WTC11 (cell line): ENCODE measurements around the gene LGALS9. TPM values are rescaled to one million over a fixed set of nuclear protein-coding genes. Genes with fewer than 3 reads are reported as not detected.

ENCODE experiments used
- ATAC-seq: fragments of 200-7000 bp; cut with Tn5 transposase; 2 replicates; pipeline ENCODE4 v1.10.0; 2021; ENCODE audit warnings: mild to moderate bottlenecking, moderate library complexity
- CTCF ChIA-PET: fragments of 300-600 bp; sonication (Branson Sonifier 250); formaldehyde crosslinking; loops from one replicate; lab custom pipeline; 2021; ENCODE audit warnings: antibody characterized with exemption; lab: Charles Lee
- POLR2A ChIA-PET: fragments of 350-600 bp; sonication (Branson Sonifier 250); formaldehyde crosslinking; loops from one replicate; lab custom pipeline; 2021; ENCODE audit warnings: antibody characterized with exemption; lab: Charles Lee
- DNase-seq: peaks from one replicate; pipeline ENCODE4 v3.0.0; 2021; ENCODE audit warnings: low spot score
- H3K27ac Mint-ChIP-seq: 2 replicates; pipeline ENCODE4 v1.8.0; 2021; ENCODE audit warnings: mixed read lengths
- H3K27me3 Mint-ChIP-seq: 2 replicates; pipeline ENCODE4 v1.8.0; 2021; ENCODE audit warnings: low read depth, mild to moderate bottlenecking, moderate library complexity, mixed read lengths
- H3K36me3 Mint-ChIP-seq: 2 replicates; pipeline ENCODE4 v1.8.0; 2021; ENCODE audit warnings: mixed read lengths
- H3K4me1 Mint-ChIP-seq: 2 replicates; pipeline ENCODE4 v1.8.0; 2022; ENCODE audit warnings: mixed read lengths
- H3K4me3 Mint-ChIP-seq: 2 replicates; pipeline ENCODE4 v1.8.0; 2021; ENCODE audit warnings: mild to moderate bottlenecking, moderate library complexity, mixed read lengths
- H3K9me3 Mint-ChIP-seq: 2 replicates; pipeline ENCODE4 v1.8.0; 2021; ENCODE audit warnings: mixed read lengths
- ATF1 ChIP-seq: sonication (generic); formaldehyde crosslinking; IDR thresholded peaks from 2 replicates; pipeline ENCODE4 v1.8.1; 2023; ENCODE audit warnings: mild to moderate bottlenecking, moderate library complexity, missing genetic modification reagents
- GTF2I ChIP-seq: fragments of 250-450 bp; sonication (Bioruptor Pico); conservative IDR thresholded peaks from 2 replicates; pipeline ENCODE4 v1.4.0; 2021; ENCODE audit warnings: mild to moderate bottlenecking
- HMGA2 ChIP-seq: fragments of 250-450 bp; sonication (Bioruptor Pico); IDR thresholded peaks from 2 replicates; pipeline ENCODE4 v1.4.0; 2021; ENCODE audit warnings: mild to moderate bottlenecking, moderate library complexity
- NFYB ChIP-seq: sonication (generic); formaldehyde crosslinking; conservative IDR thresholded peaks from 2 replicates; pipeline ENCODE4 v1.8.0; 2022; ENCODE audit warnings: low read depth, missing genetic modification reagents
- OVOL2 ChIP-seq: fragments of 250-450 bp; sonication (Bioruptor Pico); IDR thresholded peaks from 2 replicates; pipeline ENCODE4 v1.9.0; 2021; ENCODE audit warnings: mild to moderate bottlenecking, borderline replicate concordance
- SP1 ChIP-seq: sonication (generic); formaldehyde crosslinking; conservative IDR thresholded peaks from 2 replicates; pipeline ENCODE4 v1.8.1; 2022; ENCODE audit warnings: missing genetic modification reagents
- ZBTB21 ChIP-seq: sonication (generic); formaldehyde crosslinking; IDR thresholded peaks from 2 replicates; pipeline ENCODE4 v1.8.1; 2023; ENCODE audit warnings: mild to moderate bottlenecking, missing genetic modification reagents, borderline replicate concordance
- total RNA-seq: library from RNA; stranded (reverse); gene quantifications from 3 replicates; pipeline ENCODE4 v1.2.3, GENCODE V29; 2021
- TF ChIP-seq, protein P1 (sequence below): sonication (generic); formaldehyde crosslinking; IDR thresholded peaks from 2 replicates; pipeline ENCODE4 v1.8.1; 2023; ENCODE audit warnings: mild to moderate bottlenecking, missing genetic modification reagents, borderline replicate concordance
- TF ChIP-seq, protein P2 (sequence below): sonication (generic); formaldehyde crosslinking; IDR thresholded peaks from 2 replicates; pipeline ENCODE4 v1.8.0; 2023; ENCODE audit warnings: missing genetic modification reagents, mild to moderate bottlenecking, borderline replicate concordance
- TF ChIP-seq, protein P3 (sequence below): fragments of 200-600 bp; IDR thresholded peaks from 2 replicates; pipeline ENCODE4 v1.8.0; 2022; ENCODE audit warnings: antibody characterized with exemption
- TF ChIP-seq, protein P4 (sequence below): sonication (generic); formaldehyde crosslinking; IDR thresholded peaks from 2 replicates; pipeline ENCODE4 v1.8.0; 2022; ENCODE audit warnings: mild to moderate bottlenecking, missing genetic modification reagents
- TF ChIP-seq, protein P5 (sequence below): sonication (generic); formaldehyde crosslinking; IDR thresholded peaks from 2 replicates; pipeline ENCODE4 v1.8.0; 2022; ENCODE audit warnings: mild to moderate bottlenecking, missing genetic modification reagents
- TF ChIP-seq, protein P6 (sequence below): fragments of 250-450 bp; sonication (Bioruptor Pico); IDR thresholded peaks from 2 replicates; pipeline ENCODE4 v1.9.0; 2021; ENCODE audit warnings: mild to moderate bottlenecking, borderline replicate concordance
- TF ChIP-seq, protein P7 (sequence below): sonication (generic); formaldehyde crosslinking; IDR thresholded peaks from 2 replicates; pipeline ENCODE4 v1.8.0; 2023; ENCODE audit warnings: mild to moderate bottlenecking, missing genetic modification reagents

Gene LGALS9
- total RNA-seq, 1 experiment from 2014 or later, result 5.7 TPM

DNA sequence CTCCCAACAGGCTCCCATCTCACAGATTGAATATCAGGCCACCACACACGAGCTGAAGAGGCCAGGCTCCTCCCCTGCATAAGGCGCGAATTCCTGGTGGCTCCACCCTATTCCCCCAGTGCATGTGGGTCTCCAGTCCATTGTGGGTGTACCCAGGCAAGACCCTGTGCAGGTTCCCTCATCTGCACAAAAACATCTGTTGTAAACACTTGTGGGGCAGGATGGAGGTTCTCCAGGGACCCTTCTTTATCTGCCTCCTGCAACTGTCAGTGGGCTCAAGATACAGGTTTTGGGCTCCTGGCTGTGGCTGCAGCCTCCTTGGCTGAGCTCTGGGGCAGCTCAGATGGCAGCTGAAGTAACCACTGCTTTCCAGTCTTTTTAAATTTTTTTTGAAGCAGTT lies 17.6 kb upstream of the LGALS9 start:
- ATAC-seq, result no peak
- Mint-ChIP-seq H3K4me3 (no peak overlapping the region), H3K36me3 (peaks cover 38% of the 10 kb centered on the region), H3K4me1 (no peaks in the 10 kb centered on the region), H3K9me3 (no peaks in the 10 kb centered on the region), H3K27me3 (no peaks in the 10 kb centered on the region), H3K27ac (no peak overlapping the region)
- POLR2A ChIA-PET, result interaction anchor here (0.6 kb wide), 1 partner anchor 595 kb away, joined by 3 read pairs; no protein-coding TSS in a partner anchor
- CTCF ChIA-PET, result interaction anchor here (1.5 kb wide), 1 partner anchor 10 kb away, joined by 7 read pairs; no protein-coding TSS in a partner anchor
- no peak for DNase-seq
- no peak for TF ChIP-seq ZBTB21 (CRISPR knock-in tag)
- TF ChIP-seq GTF2I (CRISPR knock-in tag), result no peak
- TF ChIP-seq, protein P1, sequence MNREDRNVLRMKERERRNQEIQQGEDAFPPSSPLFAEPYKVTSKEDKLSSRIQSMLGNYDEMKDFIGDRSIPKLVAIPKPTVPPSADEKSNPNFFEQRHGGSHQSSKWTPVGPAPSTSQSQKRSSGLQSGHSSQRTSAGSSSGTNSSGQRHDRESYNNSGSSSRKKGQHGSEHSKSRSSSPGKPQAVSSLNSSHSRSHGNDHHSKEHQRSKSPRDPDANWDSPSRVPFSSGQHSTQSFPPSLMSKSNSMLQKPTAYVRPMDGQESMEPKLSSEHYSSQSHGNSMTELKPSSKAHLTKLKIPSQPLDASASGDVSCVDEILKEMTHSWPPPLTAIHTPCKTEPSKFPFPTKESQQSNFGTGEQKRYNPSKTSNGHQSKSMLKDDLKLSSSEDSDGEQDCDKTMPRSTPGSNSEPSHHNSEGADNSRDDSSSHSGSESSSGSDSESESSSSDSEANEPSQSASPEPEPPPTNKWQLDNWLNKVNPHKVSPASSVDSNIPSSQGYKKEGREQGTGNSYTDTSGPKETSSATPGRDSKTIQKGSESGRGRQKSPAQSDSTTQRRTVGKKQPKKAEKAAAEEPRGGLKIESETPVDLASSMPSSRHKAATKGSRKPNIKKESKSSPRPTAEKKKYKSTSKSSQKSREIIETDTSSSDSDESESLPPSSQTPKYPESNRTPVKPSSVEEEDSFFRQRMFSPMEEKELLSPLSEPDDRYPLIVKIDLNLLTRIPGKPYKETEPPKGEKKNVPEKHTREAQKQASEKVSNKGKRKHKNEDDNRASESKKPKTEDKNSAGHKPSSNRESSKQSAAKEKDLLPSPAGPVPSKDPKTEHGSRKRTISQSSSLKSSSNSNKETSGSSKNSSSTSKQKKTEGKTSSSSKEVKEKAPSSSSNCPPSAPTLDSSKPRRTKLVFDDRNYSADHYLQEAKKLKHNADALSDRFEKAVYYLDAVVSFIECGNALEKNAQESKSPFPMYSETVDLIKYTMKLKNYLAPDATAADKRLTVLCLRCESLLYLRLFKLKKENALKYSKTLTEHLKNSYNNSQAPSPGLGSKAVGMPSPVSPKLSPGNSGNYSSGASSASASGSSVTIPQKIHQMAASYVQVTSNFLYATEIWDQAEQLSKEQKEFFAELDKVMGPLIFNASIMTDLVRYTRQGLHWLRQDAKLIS (CRISPR knock-in tag), result no peak
- TF ChIP-seq, protein P2, sequence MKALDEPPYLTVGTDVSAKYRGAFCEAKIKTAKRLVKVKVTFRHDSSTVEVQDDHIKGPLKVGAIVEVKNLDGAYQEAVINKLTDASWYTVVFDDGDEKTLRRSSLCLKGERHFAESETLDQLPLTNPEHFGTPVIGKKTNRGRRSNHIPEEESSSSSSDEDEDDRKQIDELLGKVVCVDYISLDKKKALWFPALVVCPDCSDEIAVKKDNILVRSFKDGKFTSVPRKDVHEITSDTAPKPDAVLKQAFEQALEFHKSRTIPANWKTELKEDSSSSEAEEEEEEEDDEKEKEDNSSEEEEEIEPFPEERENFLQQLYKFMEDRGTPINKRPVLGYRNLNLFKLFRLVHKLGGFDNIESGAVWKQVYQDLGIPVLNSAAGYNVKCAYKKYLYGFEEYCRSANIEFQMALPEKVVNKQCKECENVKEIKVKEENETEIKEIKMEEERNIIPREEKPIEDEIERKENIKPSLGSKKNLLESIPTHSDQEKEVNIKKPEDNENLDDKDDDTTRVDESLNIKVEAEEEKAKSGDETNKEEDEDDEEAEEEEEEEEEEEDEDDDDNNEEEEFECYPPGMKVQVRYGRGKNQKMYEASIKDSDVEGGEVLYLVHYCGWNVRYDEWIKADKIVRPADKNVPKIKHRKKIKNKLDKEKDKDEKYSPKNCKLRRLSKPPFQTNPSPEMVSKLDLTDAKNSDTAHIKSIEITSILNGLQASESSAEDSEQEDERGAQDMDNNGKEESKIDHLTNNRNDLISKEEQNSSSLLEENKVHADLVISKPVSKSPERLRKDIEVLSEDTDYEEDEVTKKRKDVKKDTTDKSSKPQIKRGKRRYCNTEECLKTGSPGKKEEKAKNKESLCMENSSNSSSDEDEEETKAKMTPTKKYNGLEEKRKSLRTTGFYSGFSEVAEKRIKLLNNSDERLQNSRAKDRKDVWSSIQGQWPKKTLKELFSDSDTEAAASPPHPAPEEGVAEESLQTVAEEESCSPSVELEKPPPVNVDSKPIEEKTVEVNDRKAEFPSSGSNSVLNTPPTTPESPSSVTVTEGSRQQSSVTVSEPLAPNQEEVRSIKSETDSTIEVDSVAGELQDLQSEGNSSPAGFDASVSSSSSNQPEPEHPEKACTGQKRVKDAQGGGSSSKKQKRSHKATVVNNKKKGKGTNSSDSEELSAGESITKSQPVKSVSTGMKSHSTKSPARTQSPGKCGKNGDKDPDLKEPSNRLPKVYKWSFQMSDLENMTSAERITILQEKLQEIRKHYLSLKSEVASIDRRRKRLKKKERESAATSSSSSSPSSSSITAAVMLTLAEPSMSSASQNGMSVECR (CRISPR knock-in tag), result no peak
- no peak for TF ChIP-seq ATF1 (CRISPR knock-in tag)
- TF ChIP-seq, protein P3, sequence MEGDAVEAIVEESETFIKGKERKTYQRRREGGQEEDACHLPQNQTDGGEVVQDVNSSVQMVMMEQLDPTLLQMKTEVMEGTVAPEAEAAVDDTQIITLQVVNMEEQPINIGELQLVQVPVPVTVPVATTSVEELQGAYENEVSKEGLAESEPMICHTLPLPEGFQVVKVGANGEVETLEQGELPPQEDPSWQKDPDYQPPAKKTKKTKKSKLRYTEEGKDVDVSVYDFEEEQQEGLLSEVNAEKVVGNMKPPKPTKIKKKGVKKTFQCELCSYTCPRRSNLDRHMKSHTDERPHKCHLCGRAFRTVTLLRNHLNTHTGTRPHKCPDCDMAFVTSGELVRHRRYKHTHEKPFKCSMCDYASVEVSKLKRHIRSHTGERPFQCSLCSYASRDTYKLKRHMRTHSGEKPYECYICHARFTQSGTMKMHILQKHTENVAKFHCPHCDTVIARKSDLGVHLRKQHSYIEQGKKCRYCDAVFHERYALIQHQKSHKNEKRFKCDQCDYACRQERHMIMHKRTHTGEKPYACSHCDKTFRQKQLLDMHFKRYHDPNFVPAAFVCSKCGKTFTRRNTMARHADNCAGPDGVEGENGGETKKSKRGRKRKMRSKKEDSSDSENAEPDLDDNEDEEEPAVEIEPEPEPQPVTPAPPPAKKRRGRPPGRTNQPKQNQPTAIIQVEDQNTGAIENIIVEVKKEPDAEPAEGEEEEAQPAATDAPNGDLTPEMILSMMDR, result no peak
- TF ChIP-seq, protein P4, sequence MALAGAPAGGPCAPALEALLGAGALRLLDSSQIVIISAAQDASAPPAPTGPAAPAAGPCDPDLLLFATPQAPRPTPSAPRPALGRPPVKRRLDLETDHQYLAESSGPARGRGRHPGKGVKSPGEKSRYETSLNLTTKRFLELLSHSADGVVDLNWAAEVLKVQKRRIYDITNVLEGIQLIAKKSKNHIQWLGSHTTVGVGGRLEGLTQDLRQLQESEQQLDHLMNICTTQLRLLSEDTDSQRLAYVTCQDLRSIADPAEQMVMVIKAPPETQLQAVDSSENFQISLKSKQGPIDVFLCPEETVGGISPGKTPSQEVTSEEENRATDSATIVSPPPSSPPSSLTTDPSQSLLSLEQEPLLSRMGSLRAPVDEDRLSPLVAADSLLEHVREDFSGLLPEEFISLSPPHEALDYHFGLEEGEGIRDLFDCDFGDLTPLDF (CRISPR knock-in tag), result no peak
- TF ChIP-seq NFYB (CRISPR knock-in tag), result no peak
- TF ChIP-seq, protein P5, sequence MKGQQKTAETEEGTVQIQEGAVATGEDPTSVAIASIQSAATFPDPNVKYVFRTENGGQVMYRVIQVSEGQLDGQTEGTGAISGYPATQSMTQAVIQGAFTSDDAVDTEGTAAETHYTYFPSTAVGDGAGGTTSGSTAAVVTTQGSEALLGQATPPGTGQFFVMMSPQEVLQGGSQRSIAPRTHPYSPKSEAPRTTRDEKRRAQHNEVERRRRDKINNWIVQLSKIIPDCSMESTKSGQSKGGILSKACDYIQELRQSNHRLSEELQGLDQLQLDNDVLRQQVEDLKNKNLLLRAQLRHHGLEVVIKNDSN (CRISPR knock-in tag), result no peak
- TF ChIP-seq, protein P6, sequence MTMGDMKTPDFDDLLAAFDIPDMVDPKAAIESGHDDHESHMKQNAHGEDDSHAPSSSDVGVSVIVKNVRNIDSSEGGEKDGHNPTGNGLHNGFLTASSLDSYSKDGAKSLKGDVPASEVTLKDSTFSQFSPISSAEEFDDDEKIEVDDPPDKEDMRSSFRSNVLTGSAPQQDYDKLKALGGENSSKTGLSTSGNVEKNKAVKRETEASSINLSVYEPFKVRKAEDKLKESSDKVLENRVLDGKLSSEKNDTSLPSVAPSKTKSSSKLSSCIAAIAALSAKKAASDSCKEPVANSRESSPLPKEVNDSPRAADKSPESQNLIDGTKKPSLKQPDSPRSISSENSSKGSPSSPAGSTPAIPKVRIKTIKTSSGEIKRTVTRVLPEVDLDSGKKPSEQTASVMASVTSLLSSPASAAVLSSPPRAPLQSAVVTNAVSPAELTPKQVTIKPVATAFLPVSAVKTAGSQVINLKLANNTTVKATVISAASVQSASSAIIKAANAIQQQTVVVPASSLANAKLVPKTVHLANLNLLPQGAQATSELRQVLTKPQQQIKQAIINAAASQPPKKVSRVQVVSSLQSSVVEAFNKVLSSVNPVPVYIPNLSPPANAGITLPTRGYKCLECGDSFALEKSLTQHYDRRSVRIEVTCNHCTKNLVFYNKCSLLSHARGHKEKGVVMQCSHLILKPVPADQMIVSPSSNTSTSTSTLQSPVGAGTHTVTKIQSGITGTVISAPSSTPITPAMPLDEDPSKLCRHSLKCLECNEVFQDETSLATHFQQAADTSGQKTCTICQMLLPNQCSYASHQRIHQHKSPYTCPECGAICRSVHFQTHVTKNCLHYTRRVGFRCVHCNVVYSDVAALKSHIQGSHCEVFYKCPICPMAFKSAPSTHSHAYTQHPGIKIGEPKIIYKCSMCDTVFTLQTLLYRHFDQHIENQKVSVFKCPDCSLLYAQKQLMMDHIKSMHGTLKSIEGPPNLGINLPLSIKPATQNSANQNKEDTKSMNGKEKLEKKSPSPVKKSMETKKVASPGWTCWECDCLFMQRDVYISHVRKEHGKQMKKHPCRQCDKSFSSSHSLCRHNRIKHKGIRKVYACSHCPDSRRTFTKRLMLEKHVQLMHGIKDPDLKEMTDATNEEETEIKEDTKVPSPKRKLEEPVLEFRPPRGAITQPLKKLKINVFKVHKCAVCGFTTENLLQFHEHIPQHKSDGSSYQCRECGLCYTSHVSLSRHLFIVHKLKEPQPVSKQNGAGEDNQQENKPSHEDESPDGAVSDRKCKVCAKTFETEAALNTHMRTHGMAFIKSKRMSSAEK (CRISPR knock-in tag), result no peak
- no peak for TF ChIP-seq OVOL2
- no peak for TF ChIP-seq HMGA2 (CRISPR knock-in tag)
- TF ChIP-seq, protein P7, sequence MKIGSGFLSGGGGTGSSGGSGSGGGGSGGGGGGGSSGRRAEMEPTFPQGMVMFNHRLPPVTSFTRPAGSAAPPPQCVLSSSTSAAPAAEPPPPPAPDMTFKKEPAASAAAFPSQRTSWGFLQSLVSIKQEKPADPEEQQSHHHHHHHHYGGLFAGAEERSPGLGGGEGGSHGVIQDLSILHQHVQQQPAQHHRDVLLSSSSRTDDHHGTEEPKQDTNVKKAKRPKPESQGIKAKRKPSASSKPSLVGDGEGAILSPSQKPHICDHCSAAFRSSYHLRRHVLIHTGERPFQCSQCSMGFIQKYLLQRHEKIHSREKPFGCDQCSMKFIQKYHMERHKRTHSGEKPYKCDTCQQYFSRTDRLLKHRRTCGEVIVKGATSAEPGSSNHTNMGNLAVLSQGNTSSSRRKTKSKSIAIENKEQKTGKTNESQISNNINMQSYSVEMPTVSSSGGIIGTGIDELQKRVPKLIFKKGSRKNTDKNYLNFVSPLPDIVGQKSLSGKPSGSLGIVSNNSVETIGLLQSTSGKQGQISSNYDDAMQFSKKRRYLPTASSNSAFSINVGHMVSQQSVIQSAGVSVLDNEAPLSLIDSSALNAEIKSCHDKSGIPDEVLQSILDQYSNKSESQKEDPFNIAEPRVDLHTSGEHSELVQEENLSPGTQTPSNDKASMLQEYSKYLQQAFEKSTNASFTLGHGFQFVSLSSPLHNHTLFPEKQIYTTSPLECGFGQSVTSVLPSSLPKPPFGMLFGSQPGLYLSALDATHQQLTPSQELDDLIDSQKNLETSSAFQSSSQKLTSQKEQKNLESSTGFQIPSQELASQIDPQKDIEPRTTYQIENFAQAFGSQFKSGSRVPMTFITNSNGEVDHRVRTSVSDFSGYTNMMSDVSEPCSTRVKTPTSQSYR, result no peak
- TF ChIP-seq SP1 (CRISPR knock-in tag), result no peak
